GM12873 (cell line): ENCODE measurements around the gene ATXN7L1.

ENCODE experiments used
- CTCF ChIP-seq: IDR thresholded peaks from 2 replicates; pipeline ENCODE4 v1.5.1; 2012; ENCODE audit warnings: low read depth, mild to moderate bottlenecking, moderate library complexity, low read length, control low read depth; ENCODE audit not compliant: insufficient read depth; ENCODE audit errors: missing control alignments

ATXN7L1 gene

GRCh38 chr7:105637755-105638154 lies 238.6 kb downstream of the ATXN7L1 start:
- no peak for TF ChIP-seq CTCF

- no peak for TF ChIP-seq CTCF
Measured at GRCh38 chr7:105636982-105637381, 239.4 kb downstream of the ATXN7L1 start.

DNA sequence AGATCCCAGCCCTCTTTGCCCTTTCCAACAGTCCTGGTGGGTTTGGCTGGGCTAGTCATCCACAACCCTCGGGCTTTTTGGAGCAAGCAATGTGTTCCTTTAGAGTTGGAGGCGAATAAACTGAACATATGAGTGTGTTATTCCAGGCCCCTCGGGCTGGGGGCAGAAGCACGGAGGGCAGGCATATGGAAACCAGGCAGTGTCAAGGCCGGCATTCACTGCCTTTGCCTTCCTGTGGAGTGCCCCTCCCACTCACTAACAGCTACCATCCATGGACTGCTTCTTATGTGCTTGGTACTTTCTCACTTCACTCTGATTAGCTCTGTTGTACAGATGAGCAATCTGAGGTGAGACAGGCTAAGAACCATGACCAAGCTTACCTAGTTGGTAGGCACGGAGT lies 241.2 kb downstream of the ATXN7L1 start:
- TF ChIP-seq CTCF, result no peak

GRCh38 chr7:105625986-105626385 lies 250.4 kb downstream of the ATXN7L1 start:
- no peak for TF ChIP-seq CTCF

- TF ChIP-seq CTCF, result no peak
Measured at GRCh38 chr7:105623906-105624305, 252.5 kb downstream of the ATXN7L1 start.

GRCh38 chr7:105623378-105623777 lies 253.0 kb downstream of the ATXN7L1 start:
- TF ChIP-seq CTCF, result no peak

GRCh38 chr7:105622106-105622731 lies 254.2 kb downstream of the ATXN7L1 start:
- TF ChIP-seq CTCF, result no peak

DNA sequence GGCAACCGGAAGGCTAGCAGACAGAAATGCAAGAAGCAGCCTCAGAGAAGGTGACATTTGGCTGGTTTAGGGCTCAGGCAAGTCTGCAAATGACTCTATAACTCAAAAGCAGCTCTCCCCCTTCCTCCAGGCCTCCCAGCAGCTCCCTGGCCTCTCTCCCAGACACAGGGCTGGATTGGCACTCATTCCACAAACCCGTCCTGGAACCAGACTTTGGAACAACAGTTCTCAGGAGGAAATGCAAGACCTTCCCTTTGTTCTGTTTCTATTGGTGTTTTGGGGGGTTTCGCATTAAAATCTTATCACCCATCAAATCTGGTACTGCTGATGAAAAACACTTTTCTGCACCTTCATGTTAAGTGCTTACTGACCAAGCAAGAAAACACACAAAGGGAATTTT lies 254.8 kb downstream of the ATXN7L1 start:
- no peak for TF ChIP-seq CTCF
